IPS DF 6.9 (cell line): ENCODE results near the gene SLC6A17.

Experiments used
- DNase-seq: peaks from one replicate; pipeline ENCODE4 v3.0.0-alpha.2; 2013; ENCODE audit warnings: low read depth, low spot score
- H3K27ac ChIP-seq: one replicate; pipeline ENCODE4 v1.5.1; 2013; ENCODE audit warnings: low read length, control low read depth
- H3K27me3 ChIP-seq: 2 replicates; pipeline ENCODE4 v1.6.1; 2013; ENCODE audit warnings: mild to moderate bottlenecking, low read length; ENCODE audit not compliant: control insufficient read depth, insufficient read depth
- H3K36me3 ChIP-seq: 2 replicates; pipeline ENCODE4 v1.6.1; 2013; ENCODE audit warnings: low read length; ENCODE audit not compliant: control insufficient read depth, insufficient read depth
- H3K4me1 ChIP-seq: 2 replicates; pipeline ENCODE4 v1.6.1; 2013; ENCODE audit warnings: low read length; ENCODE audit not compliant: control insufficient read depth, insufficient read depth
- H3K4me3 ChIP-seq: 2 replicates; pipeline ENCODE4 v1.5.1; 2013; ENCODE audit warnings: mild to moderate bottlenecking, low read length
- H3K9me3 ChIP-seq: 2 replicates; pipeline ENCODE4 v1.6.1; 2013; ENCODE audit warnings: low read length, inconsistent platforms; ENCODE audit not compliant: control insufficient read depth, insufficient read depth
- WGBS: extraction: QIAGEN DNeasy Blood & Tissue Kit; methylation state at CpG from one replicate; pipeline ENCODE4 v1.1.7; 2013; ENCODE audit warnings: mixed read lengths, missing lambda C conversion rate; ENCODE audit not compliant: insufficient read length, insufficient coverage; 5-methylcytosine and 5-hydroxymethylcytosine counted together

The SLC6A17 gene

DNA sequence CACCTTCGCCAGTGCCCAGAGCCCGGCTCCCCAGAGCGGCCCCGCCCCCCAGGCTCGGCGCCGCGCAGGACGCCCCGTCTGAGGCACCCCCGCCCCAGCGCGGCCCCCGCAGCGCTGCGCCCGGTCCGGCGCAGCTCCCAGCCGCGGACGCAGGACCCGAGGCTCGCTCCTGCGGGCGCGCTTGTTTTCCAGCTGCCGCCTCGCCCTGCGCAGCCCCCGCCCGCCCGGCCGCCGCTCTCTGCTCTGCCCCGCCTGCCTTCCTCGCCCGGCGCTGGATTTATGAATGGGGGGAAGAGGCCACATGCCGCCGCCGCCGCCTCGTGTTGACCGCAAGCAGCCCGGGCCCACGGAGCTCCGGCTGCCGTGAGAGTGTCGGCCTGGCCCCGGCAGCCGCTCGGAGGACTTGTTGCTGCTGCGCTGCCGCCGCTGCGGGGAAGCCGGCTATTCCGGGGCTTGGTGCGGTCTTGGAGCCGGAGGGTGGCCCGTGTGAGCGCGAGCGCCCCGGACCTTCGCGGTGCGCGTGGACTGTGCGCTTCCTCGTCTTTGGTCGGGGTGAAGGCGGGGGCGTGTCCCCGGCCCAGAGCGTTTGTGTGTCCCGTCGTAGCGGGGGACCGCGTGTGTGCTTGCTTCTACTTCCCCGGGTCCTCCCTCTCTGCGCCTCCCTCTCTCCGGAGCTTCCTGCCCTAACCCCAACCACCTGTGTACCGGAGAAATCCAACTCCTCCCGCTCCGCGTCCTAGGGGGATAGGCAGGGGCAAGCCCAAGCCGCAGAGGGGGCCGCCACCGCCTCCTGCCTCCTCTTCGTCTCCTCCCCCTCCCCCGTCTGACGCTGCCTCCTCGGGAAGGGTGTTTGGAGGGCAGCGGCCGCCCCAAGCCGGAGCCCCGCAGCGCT lies 60.6 kb downstream of the SLC6A17 start:
- WGBS, result no CpG with 5 or more reads among the region's 101 CpGs
- Histone ChIP-seq H3K36me3 (no peaks in the 10 kb centered on the region), H3K9me3 (no peaks in the 10 kb centered on the region), H3K27ac (no peak overlapping the region), H3K4me1 (peaks cover 9% of the 10 kb centered on the region), H3K4me3 (peak overlapping the region; percentile 70; the same call in 1 of the 2 replicates), H3K27me3 (peaks cover 9% of the 10 kb centered on the region; the same call in 1 of the 2 replicates)
- no peak for DNase-seq

DNA sequence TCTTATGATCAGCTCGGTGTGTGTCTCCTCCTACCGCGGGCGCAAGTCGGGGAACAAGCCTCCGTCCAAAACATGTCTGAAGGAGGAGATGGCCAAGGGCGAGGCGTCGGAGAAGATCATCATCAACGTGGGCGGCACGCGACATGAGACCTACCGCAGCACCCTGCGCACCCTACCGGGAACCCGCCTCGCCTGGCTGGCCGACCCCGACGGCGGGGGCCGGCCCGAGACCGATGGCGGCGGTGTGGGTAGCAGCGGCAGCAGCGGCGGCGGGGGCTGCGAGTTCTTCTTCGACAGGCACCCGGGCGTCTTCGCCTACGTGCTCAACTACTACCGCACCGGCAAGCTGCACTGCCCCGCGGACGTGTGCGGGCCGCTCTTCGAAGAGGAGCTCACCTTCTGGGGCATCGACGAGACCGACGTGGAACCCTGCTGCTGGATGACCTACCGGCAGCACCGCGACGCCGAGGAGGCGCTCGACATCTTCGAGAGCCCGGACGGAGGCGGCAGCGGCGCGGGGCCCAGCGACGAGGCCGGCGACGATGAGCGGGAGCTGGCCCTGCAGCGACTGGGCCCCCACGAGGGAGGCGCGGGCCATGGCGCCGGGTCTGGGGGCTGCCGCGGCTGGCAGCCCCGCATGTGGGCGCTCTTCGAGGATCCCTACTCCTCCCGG lies 61.3 kb downstream of the SLC6A17 start:
- no peak for DNase-seq
- no CpG with 5 or more reads among the region's 81 CpGs for WGBS
- no peak overlapping the region for H3K27ac ChIP-seq

DNA sequence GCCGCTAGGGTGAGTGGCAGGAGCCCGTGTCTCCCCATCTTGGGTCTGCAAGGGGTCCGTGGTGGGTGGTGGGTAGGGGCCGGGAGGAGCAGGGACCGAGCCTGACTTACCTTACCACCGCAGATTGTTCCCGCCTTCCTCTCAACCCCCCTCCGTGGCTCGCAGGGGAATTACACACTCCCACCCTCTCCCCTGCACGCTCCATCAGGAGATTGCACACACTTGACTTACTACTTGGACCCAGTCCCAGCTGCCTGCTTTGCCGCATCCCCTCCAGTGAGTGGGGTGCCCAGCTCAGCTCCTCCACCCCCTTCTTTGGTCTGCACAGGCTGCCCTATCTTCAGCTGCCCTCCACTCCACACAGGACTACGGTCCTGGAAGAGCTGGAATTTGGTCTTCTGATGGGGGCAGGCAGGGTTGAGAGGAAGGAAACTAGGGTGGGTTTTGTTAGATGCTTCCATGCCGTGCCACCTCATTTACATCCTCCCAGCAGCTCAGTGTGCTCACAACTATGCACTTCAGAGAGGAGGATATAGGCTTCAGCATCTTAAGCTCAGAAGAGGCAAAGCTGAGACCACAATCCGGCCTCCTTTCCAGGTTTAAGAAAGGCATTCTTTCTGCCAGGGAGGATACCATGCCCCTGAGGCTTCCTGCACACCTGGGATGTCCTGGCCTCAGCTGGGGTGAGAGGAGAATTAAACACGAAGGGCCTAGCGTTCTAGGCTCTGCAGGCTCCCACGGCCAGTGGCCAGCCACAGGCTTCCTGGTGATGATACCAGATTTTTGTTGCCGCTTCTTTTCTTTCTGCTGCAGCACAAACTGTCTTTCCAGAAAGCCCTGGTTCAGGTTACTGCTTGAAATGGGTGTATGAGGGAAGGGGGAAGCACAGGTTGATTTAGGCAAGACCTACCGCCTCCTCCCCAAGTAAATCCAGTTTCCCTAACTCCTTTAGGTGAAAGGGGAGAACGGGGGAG lies 62.2 kb downstream of the SLC6A17 start:
- peak overlapping the region; percentile 70; the same call in 1 of the 2 replicates for H3K4me3 ChIP-seq

More for the DNA sequence above, 61.3 kb downstream of the SLC6A17 start:
- H3K27me3 ChIP-seq, result peaks cover 9% of the 10 kb centered on the region; the same call in 1 of the 2 replicates
- H3K4me3 ChIP-seq, result peak overlapping the region; percentile 70; the same call in 1 of the 2 replicates
- peaks cover 9% of the 10 kb centered on the region for H3K4me1 ChIP-seq
- no peaks in the 10 kb centered on the region for H3K9me3 ChIP-seq
- no peaks in the 10 kb centered on the region for H3K36me3 ChIP-seq

DNA sequence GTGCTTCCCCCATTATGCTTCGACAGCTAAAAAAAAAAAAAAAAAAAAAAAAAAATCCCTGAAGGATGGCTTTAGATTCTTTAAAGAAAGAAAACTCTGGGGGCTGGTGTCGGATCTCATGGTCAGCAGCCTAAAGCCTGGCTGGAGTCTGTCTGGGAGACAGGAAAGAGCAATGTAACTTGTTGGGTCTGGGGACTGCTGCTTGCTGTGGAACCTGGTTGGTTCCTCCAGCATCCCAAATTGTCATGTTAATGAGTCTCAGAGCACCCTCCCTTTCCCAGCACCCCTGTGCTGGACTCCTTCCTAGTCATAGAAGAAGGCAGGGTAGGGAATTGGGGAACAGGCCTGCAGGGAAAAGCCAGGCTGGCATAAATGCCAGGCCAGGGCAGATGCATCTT lies 62.8 kb downstream of the SLC6A17 start:
- no peak for DNase-seq
- Histone ChIP-seq H3K9me3 (no peaks in the 10 kb centered on the region), H3K4me3 (no peak overlapping the region), H3K4me1 (peaks cover 9% of the 10 kb centered on the region), H3K27ac (no peak overlapping the region), H3K27me3 (peaks cover 9% of the 10 kb centered on the region; the same call in 1 of the 2 replicates), H3K36me3 (no peaks in the 10 kb centered on the region)
- WGBS, result no CpG with 5 or more reads among the region's 2 CpGs

More for the DNA sequence above, 62.2 kb downstream of the SLC6A17 start:
- H3K9me3 ChIP-seq, result no peaks in the 10 kb centered on the region
- H3K27me3 ChIP-seq, result peaks cover 9% of the 10 kb centered on the region; the same call in 1 of the 2 replicates
- WGBS, result no CpG with 5 or more reads among the region's 20 CpGs
- peaks cover 9% of the 10 kb centered on the region for H3K4me1 ChIP-seq
- H3K27ac ChIP-seq, result no peak overlapping the region
- no peak for DNase-seq
- no peaks in the 10 kb centered on the region for H3K36me3 ChIP-seq

DNA sequence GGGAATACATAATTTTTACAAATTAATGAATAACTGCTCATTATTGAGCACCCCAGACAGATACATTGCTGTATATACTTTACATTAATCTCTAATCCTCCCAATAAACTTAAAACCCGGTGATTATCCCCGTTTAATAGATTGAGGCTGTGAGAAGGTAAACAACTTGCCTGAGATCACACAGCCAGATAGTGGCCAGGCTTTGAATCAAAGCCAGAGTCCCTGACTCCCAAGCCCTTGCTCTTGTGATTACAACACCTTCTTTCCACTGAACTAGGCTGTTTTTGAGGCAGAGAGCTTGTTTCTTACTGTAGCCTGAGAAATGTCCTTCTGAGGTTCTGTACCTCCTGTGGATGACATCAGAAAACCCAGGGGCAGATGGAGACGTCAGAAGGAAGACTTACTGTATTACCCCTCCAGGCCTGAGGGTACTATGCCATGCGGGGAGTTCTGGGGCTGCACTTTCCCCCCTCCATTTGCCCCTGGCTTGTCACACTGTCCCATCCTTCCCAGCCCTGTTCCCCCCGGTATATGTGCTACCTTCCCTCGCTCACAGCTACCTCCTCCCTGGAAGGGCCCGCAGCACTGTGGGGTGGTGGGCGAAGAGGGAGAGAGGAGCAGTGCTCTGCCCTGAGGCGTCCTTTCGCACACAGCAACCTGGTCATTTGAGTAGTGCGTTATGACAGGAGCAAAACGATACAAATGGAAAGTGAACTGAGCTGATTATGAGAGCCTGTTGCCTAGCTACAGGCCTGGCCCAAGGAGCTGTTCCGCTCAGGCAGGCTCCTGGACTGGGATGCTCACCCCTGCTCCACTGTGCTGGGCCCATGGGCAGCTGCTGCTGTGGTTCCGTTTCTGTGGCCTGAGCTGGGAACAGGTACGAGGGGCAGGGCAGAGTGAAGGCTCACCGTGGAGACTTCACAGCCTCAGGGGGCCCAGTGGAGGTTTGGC lies 64.4 kb downstream of the SLC6A17 start:
- peaks cover 9% of the 10 kb centered on the region; the same call in 1 of the 2 replicates for H3K27me3 ChIP-seq
- H3K4me3 ChIP-seq, result no peak overlapping the region
- H3K27ac ChIP-seq, result no peak overlapping the region
- H3K9me3 ChIP-seq, result no peaks in the 10 kb centered on the region
- 100% methylated on average over 1 of the region's 16 CpGs for WGBS
- DNase-seq, result no peak
- H3K4me1 ChIP-seq, result peaks cover 9% of the 10 kb centered on the region
- H3K36me3 ChIP-seq, result no peaks in the 10 kb centered on the region

DNA sequence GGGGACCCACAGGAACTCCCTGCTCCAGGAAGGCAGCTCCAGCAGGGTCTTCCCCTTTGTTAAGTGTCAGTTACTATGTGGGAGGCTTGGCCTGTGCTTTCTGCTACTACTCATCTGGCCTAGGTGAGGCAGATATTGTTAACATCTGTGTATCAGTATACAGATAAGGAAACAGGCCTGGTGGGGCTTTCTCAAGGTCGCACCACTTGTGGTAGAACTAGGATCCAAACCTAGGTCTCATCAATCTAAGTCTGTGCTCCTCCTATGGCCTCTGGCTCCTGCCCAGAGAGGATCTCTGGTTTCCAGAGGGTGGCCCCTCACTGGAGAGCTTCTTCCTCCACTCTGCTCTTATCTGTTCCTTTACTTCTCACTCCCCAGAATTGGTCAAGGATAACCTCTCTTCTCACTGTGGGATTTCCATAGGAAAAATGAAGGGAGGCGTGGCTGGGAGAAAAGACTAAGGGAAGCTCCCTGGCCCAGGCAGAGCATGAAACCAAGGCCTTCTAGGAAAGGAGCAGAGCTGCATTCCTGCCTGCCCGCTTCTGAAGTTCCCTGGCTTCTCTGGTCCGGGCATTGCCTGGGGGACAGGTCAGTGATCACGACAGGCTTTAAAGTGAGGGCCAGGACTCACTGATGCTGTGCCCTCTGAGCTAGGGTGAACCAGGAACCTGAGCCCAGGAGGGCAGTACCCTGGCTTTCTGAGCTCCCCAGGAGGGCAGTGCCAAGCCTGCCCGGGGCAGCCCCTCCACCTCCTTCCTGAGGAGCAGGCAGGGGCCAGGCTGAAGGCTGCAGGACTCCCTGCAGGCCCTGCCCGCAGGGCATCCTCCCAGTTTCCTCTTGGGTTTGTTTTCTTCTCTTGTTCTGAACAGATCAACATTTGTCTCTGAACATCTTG lies 65.6 kb downstream of the SLC6A17 start:
- DNase-seq, result no peak
- H3K9me3 ChIP-seq, result no peaks in the 10 kb centered on the region
- no CpG with 5 or more reads among the region's 7 CpGs for WGBS
- H3K4me3 ChIP-seq, result no peak overlapping the region
- H3K27me3 ChIP-seq, result peaks cover 9% of the 10 kb centered on the region; the same call in 1 of the 2 replicates
- peaks cover 9% of the 10 kb centered on the region for H3K4me1 ChIP-seq
- no peaks in the 10 kb centered on the region for H3K36me3 ChIP-seq
- H3K27ac ChIP-seq, result no peak overlapping the region

DNA sequence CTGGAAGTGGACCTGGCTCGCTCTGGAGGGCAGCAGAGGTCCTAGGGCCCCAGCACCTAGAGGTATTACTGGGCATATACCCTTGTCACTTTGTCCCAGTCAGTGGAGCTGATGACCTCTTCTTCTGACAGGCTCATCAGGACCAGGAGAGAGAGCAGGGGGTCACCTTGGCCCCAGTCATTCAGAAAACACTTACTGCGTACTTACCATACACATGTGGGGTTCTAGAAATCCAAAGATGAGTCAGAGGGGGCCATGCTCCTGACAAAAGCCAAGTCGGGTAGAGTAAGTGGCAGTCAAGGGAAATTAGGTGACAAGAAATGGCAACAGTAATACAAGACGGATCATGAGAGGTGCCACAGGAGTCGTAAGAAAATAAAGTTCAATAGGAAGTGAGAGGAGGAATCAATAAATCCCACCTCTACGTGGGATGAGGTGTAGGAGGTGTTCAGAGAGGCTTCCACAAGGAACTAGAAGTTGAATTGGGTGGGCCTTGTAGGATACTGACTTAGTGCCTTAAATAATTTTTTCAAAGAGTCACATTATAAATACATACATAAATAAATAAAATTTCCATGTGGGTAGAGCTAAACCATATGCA lies 66.7 kb downstream of the SLC6A17 start:
- no peak for DNase-seq
- Histone ChIP-seq H3K27ac (no peak overlapping the region), H3K4me3 (no peak overlapping the region), H3K36me3 (no peaks in the 10 kb centered on the region), H3K27me3 (peaks cover 3% of the 10 kb centered on the region; the same call in 1 of the 2 replicates), H3K4me1 (peaks cover 9% of the 10 kb centered on the region), H3K9me3 (no peaks in the 10 kb centered on the region)
- no CpG with 5 or more reads among the region's 6 CpGs for WGBS

DNA sequence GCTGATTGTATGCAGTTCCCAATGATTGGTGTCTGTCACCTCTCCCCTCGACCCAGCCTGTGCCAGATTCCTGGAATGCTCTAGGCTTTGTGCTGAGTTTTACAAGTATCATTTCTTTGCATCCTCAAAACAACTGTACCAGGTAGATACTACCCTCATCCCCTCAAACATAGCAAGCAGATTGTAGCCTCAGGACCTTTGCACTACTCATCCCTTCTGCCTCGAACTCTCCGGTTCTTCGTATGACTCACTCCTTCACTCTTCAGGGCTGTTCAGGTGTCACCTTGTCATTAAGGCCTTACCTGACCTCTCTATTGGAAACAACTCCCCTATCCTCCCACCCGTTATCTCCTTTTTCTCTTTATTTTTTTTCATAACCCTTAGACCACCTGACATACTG lies 67.8 kb downstream of the SLC6A17 start:
- Histone ChIP-seq H3K27me3 (no peaks in the 10 kb centered on the region), H3K4me1 (peaks cover 3% of the 10 kb centered on the region; the same call in 1 of the 2 replicates), H3K36me3 (no peaks in the 10 kb centered on the region), H3K27ac (no peak overlapping the region), H3K9me3 (no peaks in the 10 kb centered on the region), H3K4me3 (no peak overlapping the region)
- 100% methylated on average over 1 of the region's 5 CpGs for WGBS
- no peak for DNase-seq
